ENCODE measurements around the gene DONSON.
A peak's percentile ranks its signal among the peaks of the same experiment; 100 is the strongest.

Gene DONSON

GRCh38 chr21:33550772-33551660 is 37.5 kb downstream of the DONSON start:
- peaks cover 9% of the 10 kb centered on the region for H3K4me1 ChIP-seq (ENCODE audit: control insufficient read depth, insufficient read depth, low read length)
- no peak for DNase-seq (ENCODE audit: low read depth)
- no peaks in the 10 kb centered on the region for H3K27me3 ChIP-seq (replicated peaks; ENCODE audit: control insufficient read depth, insufficient read depth, low read length)
- no peaks in the 10 kb centered on the region for H3K9me3 ChIP-seq (ENCODE audit: control insufficient read depth, low read length)
- no peak overlapping the region for H3K9ac ChIP-seq (ENCODE audit: low read length)
- peaks cover 88% of the 10 kb centered on the region for H3K36me3 ChIP-seq (ENCODE audit: control insufficient read depth, insufficient read depth, low read length, severe bottlenecking)
- no peak overlapping the region for H3K4me3 ChIP-seq (ENCODE audit: low read length)

GRCh38 chr21:33549848-33550771 is 38.4 kb downstream of the DONSON start:
- no peak for DNase-seq (ENCODE audit: low read depth)
- H3K4me3 ChIP-seq (ENCODE audit: low read length) = no peak overlapping the region
- H3K4me1 ChIP-seq (ENCODE audit: control insufficient read depth, insufficient read depth, low read length) = peaks cover 11% of the 10 kb centered on the region
- H3K9ac ChIP-seq (ENCODE audit: low read length) = no peak overlapping the region
- H3K9me3 ChIP-seq (ENCODE audit: control insufficient read depth, low read length) = no peaks in the 10 kb centered on the region
- peaks cover 79% of the 10 kb centered on the region for H3K36me3 ChIP-seq (ENCODE audit: control insufficient read depth, insufficient read depth, low read length, severe bottlenecking)
- H3K27me3 ChIP-seq (replicated peaks; ENCODE audit: control insufficient read depth, insufficient read depth, low read length) = no peaks in the 10 kb centered on the region

- Histone ChIP-seq H3K9me3 (ENCODE audit: control insufficient read depth, low read length) (no peaks in the 10 kb centered on the region), H3K36me3 (ENCODE audit: control insufficient read depth, insufficient read depth, low read length, severe bottlenecking) (peaks cover 41% of the 10 kb centered on the region), H3K9ac (ENCODE audit: low read length) (peak overlapping the region; percentile 98), H3K4me3 (ENCODE audit: low read length) (peak overlapping the region; percentile 96), H3K4me1 (ENCODE audit: control insufficient read depth, insufficient read depth, low read length) (peaks cover 10% of the 10 kb centered on the region), H3K27me3 (replicated peaks; ENCODE audit: control insufficient read depth, insufficient read depth, low read length) (no peaks in the 10 kb centered on the region)
- no peak for DNase-seq (ENCODE audit: low read depth)
Measured at GRCh38 chr21:33546086-33546485, 42.4 kb downstream of the DONSON start.

- Histone ChIP-seq H3K27me3 (replicated peaks; ENCODE audit: control insufficient read depth, insufficient read depth, low read length) (no peaks in the 10 kb centered on the region), H3K4me1 (ENCODE audit: control insufficient read depth, insufficient read depth, low read length) (peaks cover 21% of the 10 kb centered on the region), H3K9me3 (ENCODE audit: control insufficient read depth, low read length) (no peaks in the 10 kb centered on the region), H3K4me3 (ENCODE audit: low read length) (peak overlapping the region; percentile 96), H3K9ac (ENCODE audit: low read length) (peak overlapping the region; percentile 98), H3K36me3 (ENCODE audit: control insufficient read depth, insufficient read depth, low read length, severe bottlenecking) (peaks cover 26% of the 10 kb centered on the region)
- DNase-seq (ENCODE audit: low read depth) = no peak
Measured at GRCh38 chr21:33544451-33545195, 43.9 kb downstream of the DONSON start.

GRCh38 chr21:33543505-33544129 is 44.9 kb downstream of the DONSON start:
- H3K4me1 ChIP-seq (ENCODE audit: control insufficient read depth, insufficient read depth, low read length) = peaks cover 26% of the 10 kb centered on the region
- H3K36me3 ChIP-seq (ENCODE audit: control insufficient read depth, insufficient read depth, low read length, severe bottlenecking) = peaks cover 25% of the 10 kb centered on the region
- H3K4me3 ChIP-seq (ENCODE audit: low read length) = peak overlapping the region; percentile 96
- no peaks in the 10 kb centered on the region for H3K9me3 ChIP-seq (ENCODE audit: control insufficient read depth, low read length)
- DNase-seq (ENCODE audit: low read depth) = peak; percentile 84
- H3K27me3 ChIP-seq (replicated peaks; ENCODE audit: control insufficient read depth, insufficient read depth, low read length) = no peaks in the 10 kb centered on the region
- H3K9ac ChIP-seq (ENCODE audit: low read length) = peak overlapping the region; percentile 98

- Histone ChIP-seq H3K27me3 (replicated peaks; ENCODE audit: control insufficient read depth, insufficient read depth, low read length) (no peaks in the 10 kb centered on the region), H3K4me1 (ENCODE audit: control insufficient read depth, insufficient read depth, low read length) (peaks cover 26% of the 10 kb centered on the region), H3K4me3 (ENCODE audit: low read length) (peak within 1 kb of the TSS; percentile 96), H3K9ac (ENCODE audit: low read length) (peak within 1 kb of the TSS; percentile 98), H3K9me3 (ENCODE audit: control insufficient read depth, low read length) (no peaks in the 10 kb centered on the region), H3K36me3 (ENCODE audit: control insufficient read depth, insufficient read depth, low read length, severe bottlenecking) (peaks cover 25% of the 10 kb centered on the region)
- DNase-seq (ENCODE audit: low read depth) = peak; percentile 100
Measured at GRCh38 chr21:33542640-33543504, 45.6 kb downstream of the DONSON start, which contains the start of gene SON. SON (plus strand) TSS chr21:33543038; CDS start chr21:33543093, 55 bp downstream.

GRCh38 chr21:33541756-33542639 is 46.5 kb downstream of the DONSON start, which contains the start of gene GART:
GART (minus strand) TSS chr21:33542117; CDS start chr21:33539315, 2,802 bp downstream.
- Histone ChIP-seq H3K4me3 (ENCODE audit: low read length) (peak within 1 kb of the TSS; percentile 96), H3K4me1 (ENCODE audit: control insufficient read depth, insufficient read depth, low read length) (peaks cover 26% of the 10 kb centered on the region), H3K9me3 (ENCODE audit: control insufficient read depth, low read length) (no peaks in the 10 kb centered on the region), H3K36me3 (ENCODE audit: control insufficient read depth, insufficient read depth, low read length, severe bottlenecking) (peaks cover 26% of the 10 kb centered on the region), H3K27me3 (replicated peaks; ENCODE audit: control insufficient read depth, insufficient read depth, low read length) (no peaks in the 10 kb centered on the region), H3K9ac (ENCODE audit: low read length) (peak within 1 kb of the TSS; percentile 98)
- DNase-seq (ENCODE audit: low read depth) = peak; percentile 94

GRCh38 chr21:33541105-33541711 is 47.3 kb downstream of the DONSON start:
- Histone ChIP-seq H3K27me3 (replicated peaks; ENCODE audit: control insufficient read depth, insufficient read depth, low read length) (no peaks in the 10 kb centered on the region), H3K9ac (ENCODE audit: low read length) (peak overlapping the region; percentile 98), H3K4me3 (ENCODE audit: low read length) (peak overlapping the region; percentile 96), H3K9me3 (ENCODE audit: control insufficient read depth, low read length) (no peaks in the 10 kb centered on the region), H3K4me1 (ENCODE audit: control insufficient read depth, insufficient read depth, low read length) (peaks cover 25% of the 10 kb centered on the region), H3K36me3 (ENCODE audit: control insufficient read depth, insufficient read depth, low read length, severe bottlenecking) (peaks cover 29% of the 10 kb centered on the region)
- peak; percentile 39 for DNase-seq (ENCODE audit: low read depth)

- peak overlapping the region; percentile 96 for H3K4me3 ChIP-seq (ENCODE audit: low read length)
- DNase-seq (ENCODE audit: low read depth) = no peak
Measured at GRCh38 chr21:33540711-33541104, 47.8 kb downstream of the DONSON start.

More at GRCh38 chr21:33540711-33541104, 47.8 kb downstream of the DONSON start:
- Histone ChIP-seq H3K9me3 (ENCODE audit: control insufficient read depth, low read length) (no peaks in the 10 kb centered on the region), H3K4me1 (ENCODE audit: control insufficient read depth, insufficient read depth, low read length) (peaks cover 21% of the 10 kb centered on the region), H3K36me3 (ENCODE audit: control insufficient read depth, insufficient read depth, low read length, severe bottlenecking) (peaks cover 32% of the 10 kb centered on the region), H3K9ac (ENCODE audit: low read length) (peak overlapping the region; percentile 98), H3K27me3 (replicated peaks; ENCODE audit: control insufficient read depth, insufficient read depth, low read length) (no peaks in the 10 kb centered on the region)
